ENCODE results near the gene GREB1.

DNA sequence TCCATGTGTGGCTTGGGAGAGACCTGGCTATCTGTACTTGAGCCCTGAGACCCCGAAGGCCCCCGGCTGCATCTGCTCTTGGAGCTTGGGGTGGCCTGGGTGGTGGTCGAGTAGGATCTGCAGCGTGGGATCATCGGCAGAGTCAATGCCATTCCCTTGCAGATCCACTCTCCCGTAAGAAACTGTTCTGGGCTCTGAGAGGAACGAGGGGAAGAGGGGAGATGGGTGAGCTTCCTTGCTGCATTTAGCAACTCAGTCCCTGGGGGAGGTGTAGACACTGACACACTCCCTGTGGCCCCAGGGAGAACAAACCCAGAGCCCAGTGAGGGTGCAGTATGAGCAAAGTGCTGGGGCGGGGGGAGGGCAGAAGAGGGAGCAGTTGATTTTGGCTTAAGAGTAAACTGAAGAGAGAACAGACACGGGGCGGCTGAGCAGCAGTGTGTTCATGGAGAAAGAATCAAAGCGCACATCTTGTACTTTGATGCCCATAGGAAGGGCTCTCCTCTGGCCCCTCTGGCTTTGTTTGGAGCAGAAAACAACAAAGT lies 8.5 kb downstream of the GREB1 start:
- TF ChIP-seq MEIS1 (CRISPR knock-in tag; IDR thresholded peaks at IDR 0.05; ENCODE audit: borderline replicate concordance), result peak; percentile 32; the same call in 1 of the 2 replicates
- no peak for TF ChIP-seq CHD2 (IDR thresholded peaks at IDR 0.05; ENCODE audit: low read depth, low read length)
- TF ChIP-seq KLF9 (CRISPR knock-in tag; IDR thresholded peaks at IDR 0.05; ENCODE audit: low read depth), result no peak
- TF ChIP-seq MXI1 (IDR thresholded peaks at IDR 0.05; ENCODE audit: borderline replicate concordance, low read depth, low read length), result no peak
- 0 out of 4 replicates have a peak, but pooled peaks of 1 of the 2 experiments have one; percentile 11 for TF ChIP-seq EP300 (IDR thresholded peaks at IDR 0.05; ENCODE audit: low read depth in 2 of 2, low read length in 2 of 2)
- no peak for TF ChIP-seq EP300 (CRISPR knock-in tag; IDR thresholded peaks at IDR 0.05; ENCODE audit: borderline replicate concordance)
- TF ChIP-seq KAT7 (CRISPR knock-in tag; IDR thresholded peaks at IDR 0.05; ENCODE audit: borderline replicate concordance), result 0 out of 2 replicates have a peak, but pooled peaks have one; percentile 40
- TF ChIP-seq REL (CRISPR knock-in tag; conservative IDR thresholded peaks at IDR 0.05), result no peak
- TF ChIP-seq, protein P1, sequence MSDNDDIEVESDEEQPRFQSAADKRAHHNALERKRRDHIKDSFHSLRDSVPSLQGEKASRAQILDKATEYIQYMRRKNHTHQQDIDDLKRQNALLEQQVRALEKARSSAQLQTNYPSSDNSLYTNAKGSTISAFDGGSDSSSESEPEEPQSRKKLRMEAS (IDR thresholded peaks at IDR 0.05), result no peak
- TF ChIP-seq RAD21 (CRISPR knock-in tag; IDR thresholded peaks at IDR 0.05), result no peak
- TF ChIP-seq, protein P2, sequence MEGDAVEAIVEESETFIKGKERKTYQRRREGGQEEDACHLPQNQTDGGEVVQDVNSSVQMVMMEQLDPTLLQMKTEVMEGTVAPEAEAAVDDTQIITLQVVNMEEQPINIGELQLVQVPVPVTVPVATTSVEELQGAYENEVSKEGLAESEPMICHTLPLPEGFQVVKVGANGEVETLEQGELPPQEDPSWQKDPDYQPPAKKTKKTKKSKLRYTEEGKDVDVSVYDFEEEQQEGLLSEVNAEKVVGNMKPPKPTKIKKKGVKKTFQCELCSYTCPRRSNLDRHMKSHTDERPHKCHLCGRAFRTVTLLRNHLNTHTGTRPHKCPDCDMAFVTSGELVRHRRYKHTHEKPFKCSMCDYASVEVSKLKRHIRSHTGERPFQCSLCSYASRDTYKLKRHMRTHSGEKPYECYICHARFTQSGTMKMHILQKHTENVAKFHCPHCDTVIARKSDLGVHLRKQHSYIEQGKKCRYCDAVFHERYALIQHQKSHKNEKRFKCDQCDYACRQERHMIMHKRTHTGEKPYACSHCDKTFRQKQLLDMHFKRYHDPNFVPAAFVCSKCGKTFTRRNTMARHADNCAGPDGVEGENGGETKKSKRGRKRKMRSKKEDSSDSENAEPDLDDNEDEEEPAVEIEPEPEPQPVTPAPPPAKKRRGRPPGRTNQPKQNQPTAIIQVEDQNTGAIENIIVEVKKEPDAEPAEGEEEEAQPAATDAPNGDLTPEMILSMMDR (CRISPR knock-in tag; IDR thresholded peaks at IDR 0.05), result 0 out of 2 replicates have a peak, but pooled peaks have one; percentile 17

All from HepG2 (cell line).